NCI-H69 (cell line): Measurements from ENCODE around the gene HACD4.
A peak's percentile ranks its signal among the peaks of the same experiment; 100 is the strongest.
"Not testable (repeated sequence)": the region's sequence is repeated elsewhere in the genome, so short reads cannot be mapped to it uniquely, and the experiment has no call there.

Experiments used
- DNase-seq: peaks from one replicate; lab custom pipeline; 2025; lab: John Stamatoyannopoulos, UW

The HACD4 gene

DNA sequence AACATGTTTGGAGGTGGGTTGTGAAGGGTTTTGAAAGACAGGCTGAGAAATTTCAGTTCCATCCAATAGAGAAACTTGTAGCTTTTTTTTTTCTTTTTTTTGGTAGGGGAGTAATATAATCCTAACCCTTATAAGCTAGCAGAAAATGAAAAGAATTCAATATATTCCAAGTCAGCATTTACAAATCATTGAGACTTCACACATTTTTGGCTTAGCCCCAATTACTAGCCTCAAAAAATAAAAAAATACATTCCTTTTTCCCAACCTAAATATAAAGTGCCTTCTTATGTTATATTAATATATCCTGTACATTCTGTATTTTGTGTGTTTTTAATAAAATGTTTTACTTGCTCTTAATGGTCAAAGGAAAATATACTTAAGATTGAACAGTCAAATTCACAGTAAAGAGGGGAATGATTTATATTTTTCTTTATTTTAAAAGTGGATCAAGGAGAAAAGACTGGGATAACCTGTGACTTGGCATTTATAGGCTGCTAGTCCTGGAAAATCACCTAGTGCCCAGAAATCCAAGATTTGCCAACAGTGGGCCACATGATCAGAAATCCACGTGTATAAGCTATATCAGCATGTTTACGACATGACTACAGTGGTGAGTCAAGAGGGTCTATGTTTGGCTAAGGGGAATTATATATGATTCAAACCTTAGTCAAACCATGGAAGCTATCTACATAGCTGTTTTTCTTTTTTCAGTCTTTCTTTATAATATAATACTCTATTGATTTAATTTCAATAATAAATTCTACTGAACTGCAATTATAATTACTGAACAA is 14.5 kb downstream of the HACD4 start:
- no peak for DNase-seq

GRCh38 chr9:21015995-21016394 is 15.4 kb downstream of the HACD4 start:
- DNase-seq = no peak

GRCh38 chr9:21015129-21015815 is 16.2 kb downstream of the HACD4 start:
- DNase-seq = no peak

DNA sequence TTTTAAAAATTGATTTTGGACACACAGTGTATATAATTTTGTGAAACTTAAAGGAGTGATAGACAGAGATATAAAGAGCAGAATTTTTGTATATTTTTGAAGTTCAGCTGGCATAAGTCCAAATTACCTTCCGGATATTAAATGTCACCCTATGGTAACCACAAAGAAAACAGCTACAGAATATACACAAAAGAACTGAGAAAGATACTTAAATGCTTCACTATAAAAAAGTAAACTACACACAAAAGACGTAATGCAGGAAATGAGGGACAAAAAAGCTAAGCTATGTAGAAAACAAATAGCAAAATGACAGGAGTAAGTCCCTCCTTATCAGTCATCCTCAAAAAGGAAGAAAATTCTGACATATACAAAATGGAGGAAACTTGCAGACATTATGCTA is 29.4 kb downstream of the HACD4 start:
- no peak for DNase-seq

- DNase-seq = no peak
These were observed 29.9 kb downstream of the HACD4 start for GRCh38 chr9:21001581-21001980.

- peak; percentile 22 for DNase-seq
These were observed 33.9 kb downstream of the HACD4 start for GRCh38 chr9:20997503-20998076.

DNA sequence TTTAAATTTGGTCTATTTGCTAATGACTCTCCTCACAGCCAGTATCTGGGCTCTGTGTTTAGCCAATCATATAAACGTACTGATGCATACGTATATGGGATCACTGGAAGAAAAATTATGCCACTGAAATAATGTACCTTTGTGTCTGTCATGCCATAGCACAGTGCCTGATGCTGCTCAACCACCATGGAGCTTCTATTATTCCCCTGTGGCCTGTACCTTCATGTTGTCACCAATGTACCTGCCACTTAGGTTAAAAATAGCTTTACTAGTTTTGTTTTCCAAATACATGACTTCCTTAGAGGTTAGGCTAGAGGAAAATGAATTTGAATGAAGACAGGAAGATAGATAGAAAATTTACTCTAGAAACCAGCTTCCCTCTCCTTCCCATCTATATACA is 34.6 kb downstream of the HACD4 start:
- DNase-seq = no peak

GRCh38 chr9:20995616-20996015 is 35.8 kb downstream of the HACD4 start:
- no peak for DNase-seq

GRCh38 chr9:20994486-20994885 is 37.0 kb downstream of the HACD4 start:
- no peak for DNase-seq

DNA sequence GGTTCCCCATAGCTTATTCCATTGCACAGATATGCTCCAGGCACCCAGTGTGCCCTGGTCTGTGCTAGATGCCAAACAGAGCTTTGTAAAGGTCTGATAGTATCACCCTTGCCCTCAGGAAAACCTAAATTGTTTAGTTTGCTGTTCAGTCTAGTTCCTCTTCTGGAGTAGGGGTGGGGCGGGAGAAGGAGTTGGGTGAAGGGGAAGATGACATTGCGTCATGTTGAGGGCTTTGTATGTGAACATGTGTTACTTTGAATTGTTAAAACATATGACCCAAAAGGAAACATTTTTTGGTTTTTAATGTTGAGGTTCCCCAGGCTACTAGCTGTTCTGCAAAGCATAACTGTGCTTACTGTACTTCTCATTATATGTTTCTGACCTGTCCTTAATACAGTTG is 40.6 kb downstream of the HACD4 start:
- DNase-seq = no peak

DNA sequence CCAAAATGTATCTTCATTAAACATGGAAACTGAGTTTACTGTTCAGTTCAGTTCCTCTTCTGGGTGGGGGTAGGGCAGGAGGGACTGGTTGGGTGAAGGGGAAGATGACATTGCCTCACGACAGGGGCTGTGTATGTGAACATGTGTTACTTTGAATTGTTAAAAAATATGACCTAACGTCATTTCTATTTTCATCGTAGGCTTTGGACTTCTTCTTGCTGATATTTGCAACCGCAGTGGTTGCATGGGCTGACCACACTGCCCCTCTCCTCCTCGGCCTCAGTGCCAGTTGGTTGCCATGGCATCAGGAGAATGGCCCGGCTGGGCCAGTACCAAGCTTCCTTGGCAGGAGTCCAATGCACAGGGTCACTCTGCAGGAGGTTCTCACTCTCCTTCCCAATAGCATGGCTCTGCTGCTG is 41.5 kb downstream of the HACD4 start:
- DNase-seq = peak; percentile 73

DNA sequence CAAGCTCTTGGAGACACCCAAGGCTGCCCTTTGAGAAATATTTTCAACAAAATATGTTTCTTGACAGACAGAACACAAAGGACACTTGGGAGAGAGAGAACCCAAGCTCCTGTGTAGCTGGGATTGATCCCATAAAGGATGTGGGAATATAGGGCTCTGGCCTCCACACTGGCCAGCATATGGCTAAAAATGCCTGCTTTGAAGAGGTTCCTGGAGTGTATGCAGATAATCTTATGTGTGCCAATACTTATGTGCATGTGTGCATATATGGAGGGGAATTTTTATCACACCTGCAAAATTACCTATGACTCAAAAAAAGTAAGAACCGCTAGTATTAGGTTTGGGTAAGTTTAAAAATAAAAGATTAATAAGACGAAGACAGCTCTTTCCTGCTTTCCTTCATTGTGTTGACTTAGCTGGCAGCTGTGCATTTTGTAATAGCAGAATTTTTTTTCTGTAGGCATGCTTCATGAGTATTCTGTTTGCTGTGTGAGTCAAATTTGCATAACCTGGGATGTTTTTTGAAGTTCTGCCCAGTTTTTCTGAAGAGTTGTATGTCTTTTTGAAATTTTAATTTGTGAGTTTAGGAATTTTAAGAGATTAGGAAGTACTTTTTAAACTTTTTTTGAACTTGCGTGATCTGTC is 42.6 kb downstream of the HACD4 start:
- no peak for DNase-seq

DNA sequence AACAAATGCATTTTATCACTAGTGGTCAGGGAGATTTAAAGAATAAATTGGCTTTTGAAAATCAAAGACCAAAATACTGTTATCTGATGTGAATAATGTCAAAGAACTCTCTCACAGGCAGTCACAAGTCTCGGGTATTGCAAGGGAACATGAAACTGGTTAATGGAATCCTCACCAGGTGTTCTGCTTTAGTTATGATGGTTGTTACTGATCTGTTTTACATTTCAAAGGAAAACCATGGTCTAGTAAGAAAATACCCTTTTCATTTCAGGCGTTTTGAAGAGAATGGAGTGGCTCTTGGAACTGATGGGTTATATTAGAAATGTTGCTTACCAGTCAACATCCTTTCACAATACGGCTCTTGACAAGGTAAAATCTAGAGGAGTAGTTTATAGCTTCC is 43.4 kb downstream of the HACD4 start:
- no peak for DNase-seq

- DNase-seq = no peak
These were observed 43.9 kb downstream of the HACD4 start for GRCh38 chr9:20987521-20987920.

DNA sequence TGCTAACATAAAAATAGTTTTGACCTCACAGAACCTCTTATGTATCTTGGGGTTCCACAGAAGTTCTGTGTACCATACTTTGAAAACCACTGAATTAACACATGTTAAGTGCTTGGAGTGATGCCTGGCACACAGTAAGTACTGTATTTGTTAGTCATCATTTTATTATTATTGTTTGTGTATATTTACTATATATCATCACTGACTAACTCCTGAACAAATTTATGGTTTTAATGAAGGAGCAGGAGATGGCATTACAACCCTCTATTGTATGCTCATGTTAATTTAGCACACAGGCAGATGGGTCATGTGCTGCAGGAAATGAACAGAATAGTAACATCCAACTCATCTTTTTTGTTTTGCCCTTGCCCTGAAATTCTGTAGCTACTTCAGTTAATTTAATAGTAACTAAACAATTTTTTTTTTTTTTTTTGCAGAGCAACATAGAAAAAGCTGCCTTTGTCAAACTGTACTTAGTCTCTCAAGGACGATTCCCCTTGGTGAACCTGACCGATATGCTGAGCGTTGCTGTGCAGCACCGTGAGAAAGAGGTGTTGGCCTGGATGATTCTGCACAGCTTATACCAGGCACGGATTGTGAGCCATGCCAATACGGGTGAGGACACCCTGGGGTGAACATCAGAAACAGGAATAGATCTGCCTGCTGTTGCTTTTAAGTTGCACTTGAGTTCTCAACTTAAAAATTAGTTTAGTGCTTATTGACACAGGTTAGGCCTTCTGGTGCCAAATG is 45.4 kb downstream of the HACD4 start:
- DNase-seq = peak; percentile 12

DNA sequence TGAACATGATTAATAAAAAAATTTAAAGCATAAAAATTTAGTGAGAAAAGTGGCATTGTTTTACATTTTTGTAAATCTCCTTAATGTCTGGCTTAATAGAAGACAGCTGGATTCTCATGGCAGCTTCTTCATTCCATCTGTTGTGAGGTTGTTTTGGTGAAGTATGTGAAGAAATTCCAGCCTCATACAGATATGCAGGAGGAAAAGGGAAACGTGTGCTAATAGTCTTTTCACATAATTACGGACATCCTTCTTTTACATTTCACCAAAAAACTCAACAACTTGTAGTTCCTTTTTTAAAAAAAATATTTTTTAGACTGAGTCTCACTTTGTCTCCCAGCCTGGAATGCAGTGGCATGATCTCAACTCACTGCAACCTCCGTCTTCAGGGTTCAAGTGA is 46.9 kb downstream of the HACD4 start:
- DNase-seq = no peak

DNA sequence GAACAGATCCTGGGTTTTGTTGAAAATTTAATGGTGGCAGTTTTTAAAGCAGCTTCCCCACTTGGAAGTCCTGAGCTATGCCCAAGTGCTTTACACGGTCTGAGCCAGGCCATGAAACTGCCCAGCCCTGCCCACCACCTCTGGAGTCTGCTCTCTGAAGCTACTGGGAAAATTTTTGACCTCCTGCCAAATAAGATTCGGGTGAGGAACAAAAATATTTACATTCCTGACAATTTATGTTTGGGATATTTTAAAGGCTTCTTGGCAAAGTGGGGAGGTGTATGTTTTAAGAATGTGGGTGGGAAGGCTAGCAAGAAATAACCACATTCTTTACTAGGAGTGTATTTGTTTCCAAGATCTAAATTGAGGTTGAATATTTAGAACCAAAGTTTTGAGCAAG is 50.0 kb downstream of the HACD4 start:
- DNase-seq = no peak

- no peak for DNase-seq
These were observed 50.5 kb downstream of the HACD4 start for GRCh38 chr9:20980832-20981455.

- no peak for DNase-seq
These were observed 53.2 kb downstream of the HACD4 start for GRCh38 chr9:20978249-20978648.

GRCh38 chr9:20974191-20974938 is 57.1 kb downstream of the HACD4 start:
- DNase-seq = not testable (repeated sequence)
